ENCODE measurements around the gene C1orf87. TPM values are rescaled to one million over a fixed set of nuclear protein-coding genes. Genes with fewer than 3 reads are reported as not detected.

Gene C1orf87
- total and polyA plus RNA-seq, 4 donors = not detected

- H3K27ac ChIP-seq (ENCODE audit: low read depth in 1 of 2, low read length in 2 of 2) = no peak overlapping the region
- no peak overlapping the region for H3K4me3 ChIP-seq (ENCODE audit: low read depth in 1 of 3, low read length in 3 of 3)
- no peaks in the 10 kb centered on the region for H3K36me3 ChIP-seq (ENCODE audit: control insufficient read depth in 4 of 4, insufficient read depth in 3 of 4, low read depth in 1 of 4, low read length in 3 of 4)
- WGBS = 72% methylated on average over 3 of the region's 3 CpGs
- no peak overlapping the region for H3K9ac ChIP-seq (ENCODE audit: low read depth in 1 of 2, low read length in 2 of 2)
- DNase-seq (ENCODE audit: low spot score) = no peak
- peaks cover 0 to 5% (median 2%) of the 10 kb centered on the region in 4 donors for H3K27me3 ChIP-seq (ENCODE audit: control insufficient read depth in 4 of 4, insufficient read depth in 4 of 4, low read length in 3 of 4)
- H3K4me1 ChIP-seq (ENCODE audit: control insufficient read depth in 4 of 4, insufficient read depth in 4 of 4, low read length in 3 of 4) = no peaks in the 10 kb centered on the region
- TF ChIP-seq JUND (IDR thresholded peaks at IDR 0.05) (no peak), CTCF (IDR thresholded peaks at IDR 0.05; ENCODE audit: low read depth, low read length, missing input control) (no peak), EGR1 (IDR thresholded peaks at IDR 0.05; ENCODE audit: low read depth in 2 of 2) (no peak), ATF3 (IDR thresholded peaks at IDR 0.05) (no peak), HNF4A (conservative IDR thresholded peaks at IDR 0.05) (no peak), FOXA1 (IDR thresholded peaks at IDR 0.05) (no peak), NR2F2 (IDR thresholded peaks at IDR 0.05) (no peak), REST (IDR thresholded peaks at IDR 0.05) (no peak), SP1 (IDR thresholded peaks at IDR 0.05) (no peak), ZBTB33 (IDR thresholded peaks at IDR 0.05) (no peak), RAD21 (IDR thresholded peaks at IDR 0.05) (no peak), TAF1 (conservative IDR thresholded peaks at IDR 0.05) (no peak), GABPA (IDR thresholded peaks at IDR 0.05 in 1 of 2, conservative IDR thresholded peaks at IDR 0.05 in 1 of 2) (no peak), HNF4G (IDR thresholded peaks at IDR 0.05) (no peak), YY1 (IDR thresholded peaks at IDR 0.05) (no peak), FOXA2 (IDR thresholded peaks at IDR 0.05) (no peak), MAX (IDR thresholded peaks at IDR 0.05) (no peak), RXRA (IDR thresholded peaks at IDR 0.05) (no peak)
- no peaks in the 10 kb centered on the region for H3K9me3 ChIP-seq (ENCODE audit: control insufficient read depth in 4 of 4, low read length in 3 of 4)
These were observed 28.9 kb upstream of the C1orf87 start for GRCh38 chr1:60102267-60103061.
